ENCODE data around the gene SOCS2. TPM values are rescaled to one million over a fixed set of nuclear protein-coding genes. Genes with fewer than 3 reads are reported as not detected.

Gene SOCS2
- total RNA-seq, 4 donors from 2014 or later = 28.6 to 79.8 (median 66.9) TPM

DNA sequence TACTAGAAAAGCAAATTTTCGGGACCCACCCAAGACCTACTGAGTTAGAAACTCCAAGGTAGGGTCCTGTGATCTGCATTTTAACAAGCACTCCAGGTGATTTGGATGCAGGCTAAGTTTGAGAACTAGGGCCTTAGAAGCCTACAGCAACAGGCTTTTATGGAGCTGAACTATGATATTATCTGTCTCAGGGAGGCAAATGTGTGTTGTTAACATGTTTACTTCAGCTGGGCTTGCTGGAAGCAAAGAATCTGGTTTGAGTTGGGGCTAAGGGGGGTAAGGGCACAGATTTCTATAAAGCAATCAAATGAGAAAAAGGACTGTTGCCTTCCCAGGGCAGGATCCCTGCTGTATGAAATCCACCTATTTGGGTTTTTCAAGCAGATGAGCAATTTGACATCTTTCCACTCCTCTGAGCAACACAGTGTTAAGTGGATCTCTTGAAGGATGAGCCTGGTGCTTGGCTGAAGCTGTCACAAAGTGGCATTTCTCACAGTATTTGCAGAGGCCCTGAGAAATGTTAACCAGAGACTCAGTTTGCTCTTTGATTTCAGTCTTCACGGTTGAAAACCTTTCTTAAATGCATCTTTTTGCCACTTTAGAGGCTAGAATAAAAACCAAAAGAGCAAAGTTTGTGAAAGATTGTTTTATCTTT, 36.2 kb upstream of the SOCS2 start:
- Histone ChIP-seq H3K4me3 (replicated peaks in 1 of 3) (no peak overlapping the region), H3K27me3 (no peaks in the 10 kb centered on the region), H3K9me3 (no peaks in the 10 kb centered on the region), H3K27ac (no peak overlapping the region), H3K4me1 (peaks cover 0 to 10% of the 10 kb centered on the region in 2 donors), H3K36me3 (no peaks in the 10 kb centered on the region)
- WGBS, 2 donors = 54 to 65% methylated on average over 2 of the region's 2 CpGs
- TF ChIP-seq POLR2A (IDR thresholded peaks at IDR 0.05) (no peak), CTCF (IDR thresholded peaks at IDR 0.05) (no peak)
- DNase-seq = no peak
- intact Hi-C loops (cut with DNase I) = no loop called here

- TF ChIP-seq CTCF (IDR thresholded peaks at IDR 0.05) (no peak), POLR2A (IDR thresholded peaks at IDR 0.05) (no peak)
- Histone ChIP-seq H3K36me3 (no peaks in the 10 kb centered on the region), H3K27ac (no peak overlapping the region), H3K9me3 (no peaks in the 10 kb centered on the region), H3K27me3 (no peaks in the 10 kb centered on the region), H3K4me1 (peaks cover 2 to 10% of the 10 kb centered on the region in 2 donors), H3K4me3 (replicated peaks in 1 of 3) (no peak overlapping the region)
- DNase-seq = peak in 1 of 2 donors; percentile 7
- WGBS, 2 donors = 54 to 59% methylated on average over 5 of the region's 5 CpGs
- intact Hi-C loops (cut with DNase I) = no loop called here
Observed at GRCh38 chr12:93536766-93537488, 35.5 kb upstream of the SOCS2 start.

DNA sequence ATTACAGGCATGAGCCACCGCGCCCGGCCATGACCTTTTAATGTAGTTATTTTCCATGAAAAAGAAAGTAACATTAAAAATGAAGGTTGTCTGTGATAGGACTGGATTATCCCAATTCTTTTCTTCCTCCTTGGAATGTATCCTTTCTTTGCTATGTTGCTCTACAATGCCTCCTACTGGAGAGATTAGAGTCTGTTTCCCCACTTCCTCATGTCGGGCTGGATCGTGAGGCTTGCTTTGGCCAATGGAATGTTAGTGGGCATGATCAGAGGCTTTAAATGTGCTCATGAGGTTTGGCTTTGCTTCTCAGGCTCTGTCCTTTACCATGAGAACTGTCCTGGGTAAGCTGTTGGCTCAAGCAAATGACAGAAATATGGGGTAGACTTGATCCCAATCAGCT, 34.7 kb upstream of the SOCS2 start:
- peaks cover 10% of the 10 kb centered on the region in 2 donors for H3K4me1 ChIP-seq
- intact Hi-C loops (cut with DNase I) = no loop called here
- H3K27me3 ChIP-seq = no peaks in the 10 kb centered on the region
- no peak for DNase-seq
- H3K4me3 ChIP-seq (replicated peaks in 1 of 3) = no peak overlapping the region
- H3K36me3 ChIP-seq = no peaks in the 10 kb centered on the region
- WGBS, 2 donors = 90 to 95% methylated on average over 5 of the region's 5 CpGs
- no peak for TF ChIP-seq CTCF (IDR thresholded peaks at IDR 0.05)
- TF ChIP-seq POLR2A (IDR thresholded peaks at IDR 0.05) = no peak
- H3K27ac ChIP-seq = no peak overlapping the region
- H3K9me3 ChIP-seq = no peaks in the 10 kb centered on the region

GRCh38 chr12:93539821-93540220, 32.7 kb upstream of the SOCS2 start:
- TF ChIP-seq CTCF (IDR thresholded peaks at IDR 0.05) (no peak), POLR2A (IDR thresholded peaks at IDR 0.05) (no peak)
- Histone ChIP-seq H3K4me3 (replicated peaks in 1 of 3) (no peak overlapping the region), H3K9me3 (no peaks in the 10 kb centered on the region), H3K4me1 (peaks cover 10% of the 10 kb centered on the region in 2 donors), H3K36me3 (no peaks in the 10 kb centered on the region), H3K27ac (no peak overlapping the region), H3K27me3 (no peaks in the 10 kb centered on the region)
- intact Hi-C loops (cut with DNase I) = no loop called here
- DNase-seq = no peak
- 80 to 94% methylated on average over 4 of the region's 4 CpGs for WGBS, 2 donors

- Histone ChIP-seq H3K27ac (no peak overlapping the region), H3K4me1 (peaks cover 10% of the 10 kb centered on the region in 2 donors), H3K4me3 (replicated peaks in 1 of 3) (no peak overlapping the region), H3K27me3 (no peaks in the 10 kb centered on the region), H3K36me3 (no peaks in the 10 kb centered on the region), H3K9me3 (no peaks in the 10 kb centered on the region)
- intact Hi-C loops (cut with DNase I) = no loop called here
- DNase-seq = no peak
- no peak for TF ChIP-seq POLR2A (IDR thresholded peaks at IDR 0.05)
- TF ChIP-seq CTCF (IDR thresholded peaks at IDR 0.05) = no peak
- 65 to 76% methylated on average over 1 of the region's 1 CpG for whole genome bisulfite sequencing, 2 donors
Observed at GRCh38 chr12:93540466-93540865, 32.0 kb upstream of the SOCS2 start.
